Neural cell (in vitro differentiated cells): ENCODE measurements around the gene KBTBD12.

Source experiments
- CTCF ChIP-seq: fragments of 450-650 bp; IDR thresholded peaks from 2 replicates; pipeline ENCODE4 v1.5.1; 2014; ENCODE audit warnings: antibody characterized with exemption, mild to moderate bottlenecking, moderate library complexity; ENCODE audit not compliant: poor library complexity, severe bottlenecking
- EP300 ChIP-seq: fragments of 450-650 bp; conservative IDR thresholded peaks from 2 replicates; pipeline ENCODE4 v1.6.1; 2014; ENCODE audit warnings: antibody characterized with exemption, mild to moderate bottlenecking, moderate library complexity; ENCODE audit not compliant: poor library complexity, severe bottlenecking
- POLR2AphosphoS5 ChIP-seq: IDR thresholded peaks from 2 replicates; pipeline ENCODE4 v1.6.1; 2012
- SMC3 ChIP-seq: fragments of 450-650 bp; conservative IDR thresholded peaks from 2 replicates; pipeline ENCODE4 v1.6.1; 2014; ENCODE audit warnings: antibody characterized with exemption, mild to moderate bottlenecking, moderate library complexity; ENCODE audit not compliant: poor library complexity
- TAF1 ChIP-seq: IDR thresholded peaks from 2 replicates; pipeline ENCODE4 v1.6.1; 2012; ENCODE audit warnings: low read depth

- TF ChIP-seq CTCF = no peak
- TF ChIP-seq POLR2AphosphoS5 = no peak
- TF ChIP-seq TAF1 = no peak
- TF ChIP-seq SMC3 = no peak
- no peak for TF ChIP-seq EP300
Observed at GRCh38 chr3:127914584-127914983, 448 bp upstream of the KBTBD12 start.
